Keratinocyte (primary cell): ENCODE results near the gene NR2F1. TPM values are rescaled to one million over a fixed set of nuclear protein-coding genes. Genes with fewer than 3 reads are reported as not detected.
A peak's percentile ranks its signal among the peaks of the same experiment; 100 is the strongest.

Source experiments
- DNase-seq: peaks from one replicate; pipeline ENCODE4 v3.0.0-alpha.2; 2011; ENCODE audit warnings: low read depth, missing footprints, low spot score
- FAIRE-seq: peaks from 2 replicates; lab custom pipeline; 2011; peaks lifted over from hg19 to GRCh38; lab: Jason Lieb, UNC
- H2AFZ ChIP-seq: 2 replicates; pipeline ENCODE4 v1.6.0; 2012; ENCODE audit warnings: low read length, control low read depth, inconsistent platforms; ENCODE audit not compliant: control insufficient read depth
- H3K27ac ChIP-seq: 2 replicates; pipeline ENCODE4 v1.5.1; 2011; ENCODE audit warnings: low read length; ENCODE audit not compliant: control insufficient read depth, insufficient read depth
- H3K27me3 ChIP-seq: 3 replicates; pipeline ENCODE4 v1.6.0; 2011; ENCODE audit warnings: low read length; ENCODE audit not compliant: control insufficient read depth, insufficient read depth; ENCODE audit errors: extremely low read depth
- H3K36me3 ChIP-seq, 2 experiments: 2 replicates in 1 of 2; 3 replicates in 1 of 2; pipeline ENCODE4 v1.5.1; 2011; ENCODE audit warnings: low read length in 2 of 2, mild to moderate bottlenecking in 1 of 2; ENCODE audit not compliant: control insufficient read depth in 2 of 2, insufficient read depth in 2 of 2; ENCODE audit errors: extremely low read depth in 1 of 2
- H3K4me1 ChIP-seq: 3 replicates; pipeline ENCODE4 v1.5.1; 2011; ENCODE audit warnings: low read length; ENCODE audit not compliant: control insufficient read depth, insufficient read depth; ENCODE audit errors: extremely low read depth
- H3K4me2 ChIP-seq: 3 replicates; pipeline ENCODE4 v1.6.0; 2011; ENCODE audit warnings: low read depth, low read length; ENCODE audit not compliant: control insufficient read depth, insufficient read depth; ENCODE audit errors: extremely low read depth
- H3K4me3 ChIP-seq, 3 experiments: fragments of 200-600 bp in 1 of 3; sonication (generic) in 1 of 3; 2 replicates in 2 of 3; 3 replicates in 1 of 3; pipeline ENCODE4 v1.5.1; 2011 to 2016; ENCODE audit warnings: low read length in 3 of 3, mild to moderate bottlenecking in 3 of 3, control low read depth in 2 of 3, inconsistent platforms in 1 of 3, low read depth in 1 of 3, mixed read lengths in 1 of 3, mixed run types in 1 of 3, moderate library complexity in 1 of 3; ENCODE audit not compliant: control insufficient read depth in 2 of 3, insufficient read depth in 2 of 3; ENCODE audit errors: extremely low read depth in 1 of 3
- H3K79me2 ChIP-seq: 2 replicates; pipeline ENCODE4 v1.6.0; 2012; ENCODE audit warnings: low read length; ENCODE audit not compliant: control insufficient read depth, insufficient read depth
- H3K9ac ChIP-seq: 3 replicates; pipeline ENCODE4 v1.6.0; 2011; ENCODE audit warnings: low read length; ENCODE audit not compliant: control insufficient read depth, insufficient read depth; ENCODE audit errors: extremely low read depth
- H3K9me1 ChIP-seq: 3 replicates; pipeline ENCODE4 v1.6.0; 2011; ENCODE audit warnings: low read length; ENCODE audit not compliant: control insufficient read depth, insufficient read depth; ENCODE audit errors: extremely low read depth
- H3K9me3 ChIP-seq: 2 replicates; pipeline ENCODE4 v1.5.1; 2012; ENCODE audit warnings: low read depth, low read length; ENCODE audit not compliant: control insufficient read depth
- H4K20me1 ChIP-seq: 3 replicates; pipeline ENCODE4 v1.6.0; 2011; ENCODE audit warnings: low read length; ENCODE audit not compliant: control insufficient read depth, insufficient read depth; ENCODE audit errors: extremely low read depth
- EZH2 ChIP-seq: IDR thresholded peaks from one replicate; pipeline ENCODE4 v1.6.1; 2012; ENCODE audit warnings: inconsistent platforms, mild to moderate bottlenecking, low read length, moderate library complexity
- dilution Hi-C: fragments of 300-500 bp; cut with MboI; formaldehyde crosslinking; loops from one replicate; pipeline ENCODE4 v1.7.0; 2020; ENCODE audit warnings: low sequenced_read_pairs; ENCODE audit not compliant: extremely low pct_ligation_motif_present
- polyA plus RNA-seq, 5 experiments: library from polyadenylated mRNA; depleted of rRNA in 3 of 5; stranded (reverse) in 3 of 5; stranded (forward) in 1 of 5; unstranded in 1 of 5; fragments of >200 nt; gene quantifications; 1 replicate in 1 of 5; 2 replicates in 3 of 5; 3 replicates in 1 of 5; pipeline versions ENCODE4 v1.2.1 to v1.2.3, GENCODE V29; 2011 to 2012; ENCODE audit warnings: missing spikeins in 2 of 5, low read depth in 1 of 5, low replicate concordance in 1 of 5
- TF ChIP-seq, protein P1 (sequence below), 3 experiments: IDR thresholded peaks in 1 of 3; conservative IDR thresholded peaks in 1 of 3; optimal IDR thresholded peaks in 1 of 3; 2 replicates in 2 of 3; 3 replicates in 1 of 3; pipeline versions ENCODE3 to v1.5.1; 2011; ENCODE audit warnings: low read length in 3 of 3, mild to moderate bottlenecking in 3 of 3, moderate library complexity in 2 of 3, control low read depth in 1 of 3, inconsistent platforms in 1 of 3; ENCODE audit not compliant: insufficient read depth in 2 of 3; ENCODE audit errors: extremely low read depth in 1 of 3

The NR2F1 gene
- polyA plus RNA-seq, 1 donor (not counting 4 experiments of a cell fraction or from before 2014, with no cell fraction given): not detected

DNA sequence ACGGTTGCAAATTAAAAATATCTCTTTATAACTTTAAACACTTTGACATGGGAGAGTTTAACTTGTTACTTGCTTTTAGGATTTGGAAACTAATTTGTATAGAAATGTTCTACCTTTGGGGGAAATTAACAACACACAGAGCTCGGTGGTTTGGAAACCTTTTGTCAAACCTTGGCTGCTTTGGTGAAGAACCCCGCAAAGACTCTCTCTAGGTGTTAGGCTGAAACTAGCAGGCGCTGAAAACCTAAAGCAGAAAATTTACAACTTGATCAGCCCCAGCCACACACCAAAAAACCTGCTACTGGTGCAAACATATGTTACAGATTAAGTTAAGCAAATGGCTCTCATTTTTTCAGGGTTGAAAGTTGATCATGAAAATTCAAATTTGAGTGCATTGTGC, 25.8 kb downstream of the NR2F1 start:
- FAIRE-seq (no peak), DNase-seq (no peak)
- H3K4me3 ChIP-seq: no peak overlapping the region
- H3K4me1 ChIP-seq: no peaks in the 10 kb centered on the region
- H3K79me2 ChIP-seq: no peaks in the 10 kb centered on the region
- H3K4me2 ChIP-seq: no peak overlapping the region
- H4K20me1 ChIP-seq: peaks cover 5% of the 10 kb centered on the region
- dilution Hi-C loops: no loop called here
- H3K27me3 ChIP-seq: peaks cover 86% of the 10 kb centered on the region
- H2AFZ ChIP-seq: no peak overlapping the region
- no peak overlapping the region for H3K9ac ChIP-seq
- TF ChIP-seq EZH2: no peak
- TF ChIP-seq, protein P1, sequence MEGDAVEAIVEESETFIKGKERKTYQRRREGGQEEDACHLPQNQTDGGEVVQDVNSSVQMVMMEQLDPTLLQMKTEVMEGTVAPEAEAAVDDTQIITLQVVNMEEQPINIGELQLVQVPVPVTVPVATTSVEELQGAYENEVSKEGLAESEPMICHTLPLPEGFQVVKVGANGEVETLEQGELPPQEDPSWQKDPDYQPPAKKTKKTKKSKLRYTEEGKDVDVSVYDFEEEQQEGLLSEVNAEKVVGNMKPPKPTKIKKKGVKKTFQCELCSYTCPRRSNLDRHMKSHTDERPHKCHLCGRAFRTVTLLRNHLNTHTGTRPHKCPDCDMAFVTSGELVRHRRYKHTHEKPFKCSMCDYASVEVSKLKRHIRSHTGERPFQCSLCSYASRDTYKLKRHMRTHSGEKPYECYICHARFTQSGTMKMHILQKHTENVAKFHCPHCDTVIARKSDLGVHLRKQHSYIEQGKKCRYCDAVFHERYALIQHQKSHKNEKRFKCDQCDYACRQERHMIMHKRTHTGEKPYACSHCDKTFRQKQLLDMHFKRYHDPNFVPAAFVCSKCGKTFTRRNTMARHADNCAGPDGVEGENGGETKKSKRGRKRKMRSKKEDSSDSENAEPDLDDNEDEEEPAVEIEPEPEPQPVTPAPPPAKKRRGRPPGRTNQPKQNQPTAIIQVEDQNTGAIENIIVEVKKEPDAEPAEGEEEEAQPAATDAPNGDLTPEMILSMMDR (optimal IDR thresholded peaks at IDR 0.05 in 1 of 3, IDR thresholded peaks at IDR 0.05 in 1 of 3, conservative IDR thresholded peaks at IDR 0.05 in 1 of 3; ENCODE audit: extremely low read depth in 1 of 3, insufficient read depth in 2 of 3, low read length in 3 of 3): no peak
- no peaks in the 10 kb centered on the region for H3K36me3 ChIP-seq
- H3K9me3 ChIP-seq: no peaks in the 10 kb centered on the region
- H3K27ac ChIP-seq: no peak overlapping the region
- H3K9me1 ChIP-seq: no peaks in the 10 kb centered on the region

DNA sequence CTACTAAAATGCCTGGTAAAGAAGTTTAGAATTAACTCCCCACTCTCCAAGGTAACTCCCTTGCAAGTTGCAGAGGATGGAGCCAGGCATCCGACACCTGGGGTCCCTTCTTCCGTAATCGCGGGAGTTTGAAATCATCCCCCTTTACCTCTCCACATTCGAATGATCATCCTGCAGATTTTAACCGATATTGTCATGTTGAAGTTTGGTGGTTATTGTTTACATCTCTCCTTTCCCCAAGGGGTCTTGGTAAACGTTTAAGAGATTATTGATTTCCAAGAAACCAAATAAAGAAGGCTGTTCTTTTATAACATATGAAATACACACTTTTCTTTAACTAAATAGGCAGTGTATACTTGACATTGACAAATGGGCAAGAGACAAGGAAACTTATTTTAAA, 26.7 kb downstream of the NR2F1 start:
- Histone ChIP-seq H2AFZ (no peak overlapping the region), H3K4me3 (no peak overlapping the region), H3K4me1 (no peaks in the 10 kb centered on the region), H4K20me1 (peaks cover 5% of the 10 kb centered on the region), H3K9me3 (no peaks in the 10 kb centered on the region), H3K79me2 (no peaks in the 10 kb centered on the region), H3K4me2 (no peak overlapping the region), H3K36me3 (no peaks in the 10 kb centered on the region), H3K9me1 (no peaks in the 10 kb centered on the region), H3K9ac (no peak overlapping the region), H3K27me3 (peaks cover 80% of the 10 kb centered on the region), H3K27ac (no peak overlapping the region)
- no peak for FAIRE-seq
- dilution Hi-C loops: no loop called here
- no peak for DNase-seq
- TF ChIP-seq, protein P1 (optimal IDR thresholded peaks at IDR 0.05 in 1 of 3, IDR thresholded peaks at IDR 0.05 in 1 of 3, conservative IDR thresholded peaks at IDR 0.05 in 1 of 3; ENCODE audit: extremely low read depth in 1 of 3, insufficient read depth in 2 of 3, low read length in 3 of 3): no peak
- peak; percentile 69 for TF ChIP-seq EZH2
